ENCODE results near the gene SUMO3. TPM values are rescaled to one million over a fixed set of nuclear protein-coding genes. Genes with fewer than 3 reads are reported as not detected.

Gene SUMO3
- total RNA-seq, 1 experiment from 2014 or later, result 81.5 TPM

DNA sequence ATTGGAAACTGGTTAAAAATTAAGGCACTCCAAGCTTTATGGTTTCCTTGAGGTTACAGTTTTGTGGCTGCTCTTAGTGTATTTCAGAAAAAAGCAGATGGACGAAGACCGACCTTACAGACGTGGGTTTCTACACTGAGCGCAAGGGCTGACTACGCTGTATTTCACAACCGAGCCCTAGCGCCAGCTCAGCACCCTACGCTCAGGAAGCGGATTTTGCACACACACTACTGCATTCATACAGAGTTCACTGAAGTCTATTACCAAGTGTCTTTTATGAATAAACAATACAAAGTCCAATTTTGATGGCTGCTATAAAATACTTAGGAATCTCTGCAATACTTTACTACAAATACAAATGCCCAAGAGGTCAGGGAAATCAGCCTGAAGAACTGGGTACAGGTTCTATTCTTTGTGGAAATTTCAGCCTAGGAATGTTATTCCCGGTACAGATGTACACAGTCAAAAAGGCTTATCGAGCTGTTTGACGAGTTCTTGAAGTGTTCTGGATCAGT lies 31.8 kb upstream of the SUMO3 start:
- H3K36me3 ChIP-seq (ENCODE audit: low read depth), result peaks cover 3% of the 10 kb centered on the region; the same call in 1 of the 2 replicates
- H2AFZ ChIP-seq, result no peak overlapping the region
- peaks cover 18% of the 10 kb centered on the region; the same call in 1 of the 2 replicates for H3F3A ChIP-seq (ENCODE audit: insufficient read depth, low read depth)
- H3K9me3 ChIP-seq (ENCODE audit: insufficient read depth, low read depth), result no peaks in the 10 kb centered on the region
- no peaks in the 10 kb centered on the region for H3K27me3 ChIP-seq (ENCODE audit: insufficient read depth, low read depth)
- TF ChIP-seq EZH2 (IDR thresholded peaks at IDR 0.05; ENCODE audit: low read depth) (no peak), CTCF (conservative IDR thresholded peaks at IDR 0.05) (no peak)
- intact Hi-C loops (cut with micrococcal nuclease; ENCODE audit: unreplicated experiment), result no loop called here
- peaks cover 9% of the 10 kb centered on the region for H4K20me1 ChIP-seq (ENCODE audit: insufficient read depth)
- no peaks in the 10 kb centered on the region for H3K4me1 ChIP-seq (replicated peaks; ENCODE audit: insufficient read depth)
- peaks cover 1% of the 10 kb centered on the region for H3K79me2 ChIP-seq (ENCODE audit: low read depth)
- H3K27ac ChIP-seq, result no peak overlapping the region
- POLR2A ChIA-PET (ENCODE audit: unreplicated experiment), result no interaction called here
- H3K9me2 ChIP-seq (ENCODE audit: insufficient read depth), result no peaks in the 10 kb centered on the region
- CTCF ChIA-PET, result no interaction called here
- no peak overlapping the region for H3K4me3 ChIP-seq
- no peak for DNase-seq
- H3K4me2 ChIP-seq, result no peak overlapping the region
- no TSS peak for BruUV-seq (replicated peaks)

DNA sequence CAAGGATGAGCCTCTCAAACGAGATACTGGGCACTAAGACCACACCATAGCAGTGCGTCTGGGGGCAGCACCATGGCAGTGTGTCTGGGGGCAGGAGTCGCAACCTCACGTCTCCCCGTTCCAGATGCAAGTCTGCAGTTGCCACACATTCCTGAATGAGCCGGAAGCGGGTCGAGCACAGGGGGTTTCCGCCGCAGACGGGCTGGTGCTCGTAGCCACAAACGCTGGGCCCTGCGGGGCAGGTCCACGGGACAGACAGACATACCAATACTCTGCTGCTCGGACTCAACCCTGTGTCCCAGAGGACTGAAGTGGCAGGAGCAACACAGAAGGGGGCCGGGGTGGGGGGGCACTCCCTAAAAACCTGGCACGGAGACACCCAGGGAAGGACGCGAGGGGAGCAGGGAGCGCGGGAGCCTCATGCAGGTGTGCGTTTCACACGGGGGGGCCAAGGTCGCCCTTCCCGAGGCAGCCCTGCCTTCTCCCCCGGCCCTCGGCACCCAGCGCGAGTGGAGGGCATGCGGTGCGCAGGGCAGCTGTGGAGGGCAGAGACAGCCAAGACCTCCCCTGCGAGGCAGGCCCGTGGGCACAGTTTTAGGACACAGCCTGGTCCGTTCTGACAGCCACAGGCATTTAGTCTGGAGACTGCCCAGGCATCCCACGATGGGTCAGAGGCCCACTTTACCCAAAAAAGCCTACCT lies 31.1 kb upstream of the SUMO3 start:
- no peak overlapping the region for H3K4me2 ChIP-seq
- ChIA-PET POLR2A (ENCODE audit: unreplicated experiment) (no interaction called here), CTCF (no interaction called here)
- H3K4me3 ChIP-seq, result no peak overlapping the region
- H3K4me1 ChIP-seq (replicated peaks; ENCODE audit: insufficient read depth), result no peaks in the 10 kb centered on the region
- no peaks in the 10 kb centered on the region for H3K9me2 ChIP-seq (ENCODE audit: insufficient read depth)
- H3K36me3 ChIP-seq (ENCODE audit: low read depth), result no peaks in the 10 kb centered on the region
- no TSS peak for BruUV-seq (replicated peaks)
- peaks cover 9% of the 10 kb centered on the region for H4K20me1 ChIP-seq (ENCODE audit: insufficient read depth)
- no peak overlapping the region for H2AFZ ChIP-seq
- intact Hi-C loops (cut with micrococcal nuclease; ENCODE audit: unreplicated experiment), result no loop called here
- no peaks in the 10 kb centered on the region for H3K27me3 ChIP-seq (ENCODE audit: insufficient read depth, low read depth)
- no peaks in the 10 kb centered on the region for H3K9me3 ChIP-seq (ENCODE audit: insufficient read depth, low read depth)
- H3K79me2 ChIP-seq (ENCODE audit: low read depth), result no peaks in the 10 kb centered on the region; the same call in 1 of the 2 replicates
- no peak overlapping the region for H3K27ac ChIP-seq
- DNase-seq, result no peak
- peaks cover 18% of the 10 kb centered on the region; the same call in 1 of the 2 replicates for H3F3A ChIP-seq (ENCODE audit: insufficient read depth, low read depth)
- TF ChIP-seq EZH2 (IDR thresholded peaks at IDR 0.05; ENCODE audit: low read depth) (no peak), CTCF (conservative IDR thresholded peaks at IDR 0.05) (no peak)

DNA sequence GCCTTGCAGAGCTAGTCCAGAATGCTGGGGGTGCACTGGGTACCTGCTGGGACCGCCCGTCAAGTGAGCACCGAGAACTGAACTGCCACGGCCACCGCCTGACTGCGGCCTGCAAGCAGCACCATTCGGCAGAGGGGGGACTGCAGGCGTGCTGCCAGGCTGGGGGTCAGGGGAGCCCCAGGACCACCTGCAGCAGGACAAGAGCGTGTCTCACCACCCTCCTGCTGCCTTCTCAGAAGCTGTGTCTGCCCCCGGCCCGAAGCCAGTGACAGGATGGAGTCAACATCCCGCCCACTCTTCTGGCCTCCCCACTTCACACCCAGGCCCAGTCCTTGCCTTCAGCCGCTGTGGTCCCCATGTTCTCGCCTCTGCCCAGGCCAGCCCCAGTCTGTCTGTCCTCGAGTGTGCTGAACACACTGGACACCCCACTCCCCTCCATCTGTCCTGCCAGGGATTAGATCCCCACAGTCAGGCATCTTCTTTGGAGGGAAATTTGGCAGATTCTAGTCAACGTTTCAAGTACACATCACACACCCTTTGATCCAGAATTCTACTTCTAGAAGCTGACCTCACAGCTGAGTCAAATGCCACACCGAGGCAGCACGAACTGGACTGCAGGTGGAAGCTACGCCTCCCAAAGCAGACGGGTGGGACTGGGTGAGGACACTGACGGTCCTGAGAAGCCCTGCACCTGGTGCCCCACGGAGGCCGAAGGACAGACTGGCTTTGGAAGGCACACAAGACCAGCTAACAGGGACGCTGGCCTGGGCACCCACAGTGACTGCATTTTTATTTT lies 29.6 kb upstream of the SUMO3 start:
- Histone ChIP-seq H3K27ac (no peak overlapping the region), H3K27me3 (ENCODE audit: insufficient read depth, low read depth) (no peaks in the 10 kb centered on the region), H4K20me1 (ENCODE audit: insufficient read depth) (peaks cover 9% of the 10 kb centered on the region; the same call in 1 of the 2 replicates), H3K9me2 (ENCODE audit: insufficient read depth) (no peaks in the 10 kb centered on the region), H3K9me3 (ENCODE audit: insufficient read depth, low read depth) (no peaks in the 10 kb centered on the region), H2AFZ (no peak overlapping the region), H3K4me1 (replicated peaks; ENCODE audit: insufficient read depth) (no peaks in the 10 kb centered on the region), H3K4me2 (no peak overlapping the region), H3K36me3 (ENCODE audit: low read depth) (no peaks in the 10 kb centered on the region), H3F3A (ENCODE audit: insufficient read depth, low read depth) (peaks cover 18% of the 10 kb centered on the region; the same call in 1 of the 2 replicates), H3K4me3 (no peak overlapping the region), H3K79me2 (ENCODE audit: low read depth) (no peaks in the 10 kb centered on the region; the same call in 1 of the 2 replicates)
- DNase-seq, result no peak
- no peak for TF ChIP-seq CTCF (conservative IDR thresholded peaks at IDR 0.05)
- TF ChIP-seq EZH2 (IDR thresholded peaks at IDR 0.05; ENCODE audit: low read depth), result no peak
- POLR2A ChIA-PET (ENCODE audit: unreplicated experiment), result no interaction called here
- intact Hi-C loops (cut with micrococcal nuclease; ENCODE audit: unreplicated experiment), result no loop called here
- no TSS peak for BruUV-seq (replicated peaks)
- CTCF ChIA-PET, result no interaction called here

All from PC-9 (cell line).